HepG2 (cell line): ENCODE measurements around the gene MTHFD2L. TPM values are rescaled to one million over a fixed set of nuclear protein-coding genes. Genes with fewer than 3 reads are reported as not detected.

Experiments used
- ATAC-seq: fragments of 200-7000 bp; cut with Tn5 transposase; 3 replicates; pipeline ENCODE4 v1.9.1; 2020; ENCODE audit warnings: mild to moderate bottlenecking, moderate library complexity
- BruUV-seq: library from RNA; stranded (reverse); fragments of 400-500 nt; replicated peaks from 2 replicates; lab custom pipeline; 2021; lab: Mats Ljungman, UMichigan
- CTCF ChIA-PET: fragments of 300-600 bp; formaldehyde crosslinking; extraction: SDS; loops from one replicate; lab custom pipeline; 2021; ENCODE audit warnings: low total read pairs, inconsistent platforms, low intra/inter-chr PET ratio; lab: Yijun Ruan, JAX
- POLR2A ChIA-PET: fragments of 350-600 bp; sonication (Branson Sonifier 250); formaldehyde crosslinking; loops from one replicate; lab custom pipeline; 2020; ENCODE audit warnings: antibody characterized with exemption, inconsistent platforms; lab: Yijun Ruan, JAX
- DNase-seq: peaks from one replicate; pipeline ENCODE4 v3.0.0-alpha.2; 2015; ENCODE audit warnings: low spot score
- FAIRE-seq: peaks from 3 replicates; lab custom pipeline; 2011; peaks lifted over from hg19 to GRCh38; lab: Jason Lieb, UNC
- H2AFZ ChIP-seq: one replicate; pipeline ENCODE4 v1.6.1; 2011; ENCODE audit warnings: low read length, inconsistent platforms
- H3K27ac ChIP-seq: fragments of 300-600 bp; 3 replicates; pipeline ENCODE4 v1.8.0; 2011; ENCODE audit warnings: mixed run types, mild to moderate bottlenecking, mixed read lengths, low read length, inconsistent platforms; ENCODE audit not compliant: insufficient read depth; ENCODE audit errors: extremely low read length
- H3K27me3 ChIP-seq, 2 experiments: fragments of 200-600 bp in 1 of 2; 2 replicates in 1 of 2; 3 replicates in 1 of 2; pipeline versions ENCODE4 v1.6.0 to v1.8.0; 2011; ENCODE audit warnings: low read length in 2 of 2, mild to moderate bottlenecking in 2 of 2, moderate library complexity in 2 of 2, inconsistent platforms in 1 of 2; ENCODE audit not compliant: insufficient read depth in 2 of 2, control insufficient read depth in 1 of 2
- H3K36me3 ChIP-seq, 2 experiments: fragments of 200-600 bp in 1 of 2; replicated peaks in 1 of 2; 2 replicates in 1 of 2; 3 replicates in 1 of 2; pipeline versions ENCODE4 v1.5.1 to v1.8.0; 2011; ENCODE audit warnings: low read length in 2 of 2, inconsistent platforms in 1 of 2; ENCODE audit not compliant: insufficient read depth in 2 of 2, control insufficient read depth in 1 of 2
- H3K4me1 ChIP-seq: 2 replicates; pipeline ENCODE4 v1.5.1; 2012; ENCODE audit warnings: low read length, inconsistent platforms; ENCODE audit not compliant: insufficient read depth
- H3K4me2 ChIP-seq: 2 replicates; pipeline ENCODE4 v1.6.0; 2011; ENCODE audit warnings: low read depth, low read length, inconsistent platforms
- H3K4me3 ChIP-seq, 3 experiments: fragments of 200-600 bp in 1 of 3; sonication (generic), shearing (Covaris generic) in 1 of 3; replicated peaks in 1 of 3; 2 replicates each; pipeline ENCODE4 v1.5.1; 2011 to 2016; ENCODE audit warnings: low read length in 3 of 3, inconsistent platforms in 2 of 3, low read depth in 2 of 3, mild to moderate bottlenecking in 2 of 3, control low read depth in 1 of 3, mixed read lengths in 1 of 3; ENCODE audit not compliant: insufficient read depth in 1 of 3
- H3K79me2 ChIP-seq: one replicate; pipeline ENCODE4 v1.6.1; 2011; ENCODE audit warnings: low read length, inconsistent platforms; ENCODE audit not compliant: insufficient read depth
- H3K9ac ChIP-seq: 2 replicates; pipeline ENCODE4 v1.6.0; 2011; ENCODE audit warnings: mild to moderate bottlenecking, low read depth, low read length, inconsistent platforms; ENCODE audit not compliant: insufficient read depth
- H3K9me3 ChIP-seq: 2 replicates; pipeline ENCODE4 v1.5.1; 2012; ENCODE audit warnings: mild to moderate bottlenecking, low read length
- H4K20me1 ChIP-seq: 2 replicates; pipeline ENCODE4 v1.6.0; 2011; ENCODE audit warnings: inconsistent platforms, mild to moderate bottlenecking, low read length, moderate library complexity; ENCODE audit not compliant: insufficient read depth
- CHCHD3 ChIP-seq: sonication (generic); formaldehyde crosslinking; IDR thresholded peaks from 2 replicates; pipeline ENCODE4 v1.8.0; 2022; ENCODE audit warnings: mild to moderate bottlenecking, missing genetic modification reagents, moderate library complexity
- IRX3 ChIP-seq: sonication (generic); formaldehyde crosslinking; IDR thresholded peaks from 2 replicates; pipeline ENCODE4 v1.8.1; 2023; ENCODE audit warnings: mild to moderate bottlenecking, low read depth, missing genetic modification reagents, borderline replicate concordance
- SAP130 ChIP-seq: IDR thresholded peaks from 2 replicates; pipeline ENCODE4 v1.6.1; 2016; ENCODE audit warnings: low read depth
- TFE3 ChIP-seq: IDR thresholded peaks from 2 replicates; pipeline ENCODE4 v1.6.1; 2016
- THRA ChIP-seq: sonication (generic); formaldehyde crosslinking; IDR thresholded peaks from 2 replicates; pipeline ENCODE4 v1.4.0; 2020; ENCODE audit warnings: missing genetic modification reagents, borderline replicate concordance
- ZBTB7A ChIP-seq: sonication (generic); formaldehyde crosslinking; IDR thresholded peaks from 2 replicates; pipeline ENCODE4 v1.8.0; 2022; ENCODE audit warnings: mild to moderate bottlenecking, missing genetic modification reagents
- ZC3H4 ChIP-seq: sonication (generic); formaldehyde crosslinking; IDR thresholded peaks from 2 replicates; pipeline ENCODE4 v1.4.0; 2020; ENCODE audit warnings: missing genetic modification reagents, borderline replicate concordance
- ZFP90 ChIP-seq: sonication (generic); formaldehyde crosslinking; IDR thresholded peaks from 2 replicates; pipeline ENCODE4 v1.8.0; 2022; ENCODE audit warnings: missing genetic modification reagents, mild to moderate bottlenecking, inconsistent platforms, borderline replicate concordance
- ZKSCAN8 ChIP-seq: IDR thresholded peaks from 2 replicates; pipeline ENCODE4 v1.6.1; 2016; ENCODE audit warnings: borderline replicate concordance, missing genetic modification reagents, missing compliant biosample characterization
- ZNF280B ChIP-seq: sonication (generic); formaldehyde crosslinking; IDR thresholded peaks from 2 replicates; pipeline ENCODE4 v1.5.0; 2020; ENCODE audit warnings: missing genetic modification reagents, mild to moderate bottlenecking, borderline replicate concordance
- ZNF878 ChIP-seq: sonication (generic); formaldehyde crosslinking; IDR thresholded peaks from 2 replicates; pipeline ENCODE4 v1.8.1; 2023; ENCODE audit warnings: mild to moderate bottlenecking, missing genetic modification reagents, moderate library complexity
- WGBS: methylation state at CpG from one replicate; pipeline ENCODE4 v1.1.6; 2017; ENCODE audit warnings: low lambda C conversion rate; 5-methylcytosine and 5-hydroxymethylcytosine counted together
- in situ Hi-C: cut with HindIII; loops from 2 replicates; pipeline ENCODE4 v1.10.0; 2017; ENCODE audit warnings: low pct_unique_long_range_greater_than_20kb; ENCODE audit not compliant: extremely low pct_ligation_motif_present
- intact Hi-C: fragments of 100-400 bp; cut with micrococcal nuclease; formaldehyde crosslinking; loops from one replicate; pipeline ENCODE4 v1.10.0; 2022; ENCODE audit not compliant: unreplicated experiment
- polyA plus RNA-seq, 8 experiments: library from polyadenylated mRNA; depleted of rRNA in 3 of 8; stranded (reverse) in 7 of 8; unstranded in 1 of 8; fragments of >200 nt; fragmentation: Illumina TruSeq in 4 of 8; extraction: Trizol in 4 of 8; gene quantifications; 2 replicates each; pipeline versions ENCODE4 v1.2.1 to v1.2.3, GENCODE V29; 2011 to 2016; ENCODE audit warnings: low read depth in 4 of 8, missing spikeins in 1 of 8, mixed read lengths in 1 of 8; ENCODE audit not compliant: insufficient read depth in 1 of 8
- total RNA-seq, 5 experiments: library from RNA; depleted of rRNA; stranded (reverse); fragments of >200 nt; fragmentation: Illumina TruSeq; extraction: Trizol; gene quantifications; 2 replicates each; pipeline ENCODE4 v1.2.3, GENCODE V29; 2016; ENCODE audit warnings: low read depth in 1 of 5
- TF ChIP-seq, protein P1 (sequence below): sonication (generic); formaldehyde crosslinking; IDR thresholded peaks from 2 replicates; pipeline ENCODE4 v1.4.0; 2020; ENCODE audit warnings: missing genetic modification reagents

Gene MTHFD2L
- total and polyA plus RNA-seq, 2 of the 13 experiments (the other 11 are each of a cell fraction or from before 2014, with no cell fraction given): 10.5 to 14.9 TPM

DNA sequence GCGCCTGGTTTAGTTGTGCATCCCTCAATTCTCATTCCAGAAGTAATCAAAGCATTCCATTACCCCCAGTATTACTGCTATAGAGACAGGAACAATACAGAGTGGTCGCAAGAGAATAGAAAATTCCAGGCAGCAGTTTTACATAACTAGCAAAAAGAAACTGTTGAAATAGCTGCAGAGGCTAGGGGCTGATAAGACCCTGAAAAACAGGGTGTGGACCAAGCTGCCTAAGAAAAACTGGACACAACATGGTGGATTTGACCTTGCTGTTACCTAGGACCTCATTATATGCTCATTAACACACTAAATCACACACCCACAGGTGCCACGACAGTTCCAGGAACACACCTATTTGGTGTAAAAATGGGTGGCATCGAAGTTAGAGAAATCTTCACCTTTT lies 165.7 kb downstream of the MTHFD2L start:
- no peaks in the 10 kb centered on the region for H4K20me1 ChIP-seq
- no peak overlapping the region for H3K4me3 ChIP-seq
- 54% methylated on average over 4 of the region's 4 CpGs for WGBS
- DNase-seq (no peak), FAIRE-seq (no peak), ATAC-seq (no peak)
- H3K9me3 ChIP-seq: no peaks in the 10 kb centered on the region
- no TSS peak for BruUV-seq
- H2AFZ ChIP-seq: no peak overlapping the region
- intact Hi-C loops (no loop called here), in situ Hi-C loops (loop anchor here (5.0 kb wide), 1 partner anchor 349 kb away; no protein-coding TSS in a partner anchor)
- no peak overlapping the region for H3K4me2 ChIP-seq
- no peaks in the 10 kb centered on the region; a peak in 1 of 5 replicates for H3K27me3 ChIP-seq
- CTCF ChIA-PET: no interaction called here
- H3K27ac ChIP-seq: no peak overlapping the region
- POLR2A ChIA-PET: no interaction called here
- H3K4me1 ChIP-seq: no peaks in the 10 kb centered on the region
- H3K9ac ChIP-seq: no peak overlapping the region
- no peak for TF ChIP-seq CHCHD3 (CRISPR knock-in tag)
- no peak for TF ChIP-seq ZBTB7A
- no peak for TF ChIP-seq ZNF280B (CRISPR knock-in tag)
- H3K36me3 ChIP-seq: no peaks in the 10 kb centered on the region
- no peaks in the 10 kb centered on the region for H3K79me2 ChIP-seq

GRCh38 chr4:74324262-74324661 lies 166.3 kb downstream of the MTHFD2L start:
- POLR2A ChIA-PET: no interaction called here
- H3K4me1 ChIP-seq: no peaks in the 10 kb centered on the region
- H3K4me3 ChIP-seq: no peak overlapping the region
- no peaks in the 10 kb centered on the region for H4K20me1 ChIP-seq
- FAIRE-seq (no peak), ATAC-seq (no peak), DNase-seq (no peak)
- no peak overlapping the region for H2AFZ ChIP-seq
- intact Hi-C loops (no loop called here), in situ Hi-C loops (loop anchor here (5.0 kb wide), 1 partner anchor 348 kb away; no protein-coding TSS in a partner anchor)
- H3K79me2 ChIP-seq: no peaks in the 10 kb centered on the region
- CTCF ChIA-PET: no interaction called here
- 32% methylated on average over 3 of the region's 3 CpGs for WGBS
- no peak overlapping the region for H3K4me2 ChIP-seq
- H3K27me3 ChIP-seq: no peaks in the 10 kb centered on the region; a peak in 1 of 5 replicates
- BruUV-seq: no TSS peak
- no peaks in the 10 kb centered on the region for H3K9me3 ChIP-seq
- H3K36me3 ChIP-seq: no peaks in the 10 kb centered on the region
- H3K9ac ChIP-seq: no peak overlapping the region
- no peak overlapping the region for H3K27ac ChIP-seq
- TF ChIP-seq ZC3H4 (no peak), IRX3 (no peak), THRA (CRISPR knock-in tag) (no peak), ZKSCAN8 (CRISPR knock-in tag) (no peak), ZNF878 (CRISPR knock-in tag) (no peak), SAP130 (no peak), ZFP90 (CRISPR knock-in tag) (no peak), TFE3 (CRISPR knock-in tag) (no peak)
- TF ChIP-seq, protein P1, sequence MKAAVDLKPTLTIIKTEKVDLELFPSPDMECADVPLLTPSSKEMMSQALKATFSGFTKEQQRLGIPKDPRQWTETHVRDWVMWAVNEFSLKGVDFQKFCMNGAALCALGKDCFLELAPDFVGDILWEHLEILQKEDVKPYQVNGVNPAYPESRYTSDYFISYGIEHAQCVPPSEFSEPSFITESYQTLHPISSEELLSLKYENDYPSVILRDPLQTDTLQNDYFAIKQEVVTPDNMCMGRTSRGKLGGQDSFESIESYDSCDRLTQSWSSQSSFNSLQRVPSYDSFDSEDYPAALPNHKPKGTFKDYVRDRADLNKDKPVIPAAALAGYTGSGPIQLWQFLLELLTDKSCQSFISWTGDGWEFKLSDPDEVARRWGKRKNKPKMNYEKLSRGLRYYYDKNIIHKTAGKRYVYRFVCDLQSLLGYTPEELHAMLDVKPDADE (CRISPR knock-in tag): no peak
